ENCODE data around the gene NUDT1. TPM values are rescaled to one million over a fixed set of nuclear protein-coding genes. Genes with fewer than 3 reads are reported as not detected.

NUDT1 gene
- total RNA-seq, 4 donors from 2014 or later = 4.3 to 15.9 (median 10.6) TPM

- TF ChIP-seq POLR2AphosphoS5 (IDR thresholded peaks at IDR 0.05) (no peak), POLR2A (IDR thresholded peaks at IDR 0.05) (no peak), EP300 (IDR thresholded peaks at IDR 0.05) (no peak)
- TF ChIP-seq, protein P1, sequence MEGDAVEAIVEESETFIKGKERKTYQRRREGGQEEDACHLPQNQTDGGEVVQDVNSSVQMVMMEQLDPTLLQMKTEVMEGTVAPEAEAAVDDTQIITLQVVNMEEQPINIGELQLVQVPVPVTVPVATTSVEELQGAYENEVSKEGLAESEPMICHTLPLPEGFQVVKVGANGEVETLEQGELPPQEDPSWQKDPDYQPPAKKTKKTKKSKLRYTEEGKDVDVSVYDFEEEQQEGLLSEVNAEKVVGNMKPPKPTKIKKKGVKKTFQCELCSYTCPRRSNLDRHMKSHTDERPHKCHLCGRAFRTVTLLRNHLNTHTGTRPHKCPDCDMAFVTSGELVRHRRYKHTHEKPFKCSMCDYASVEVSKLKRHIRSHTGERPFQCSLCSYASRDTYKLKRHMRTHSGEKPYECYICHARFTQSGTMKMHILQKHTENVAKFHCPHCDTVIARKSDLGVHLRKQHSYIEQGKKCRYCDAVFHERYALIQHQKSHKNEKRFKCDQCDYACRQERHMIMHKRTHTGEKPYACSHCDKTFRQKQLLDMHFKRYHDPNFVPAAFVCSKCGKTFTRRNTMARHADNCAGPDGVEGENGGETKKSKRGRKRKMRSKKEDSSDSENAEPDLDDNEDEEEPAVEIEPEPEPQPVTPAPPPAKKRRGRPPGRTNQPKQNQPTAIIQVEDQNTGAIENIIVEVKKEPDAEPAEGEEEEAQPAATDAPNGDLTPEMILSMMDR (IDR thresholded peaks at IDR 0.05) = no peak
- WGBS, 2 donors (ENCODE audit: low coverage in 1 of 2) = 47 to 100% methylated on average over 1 to 3 of the region's 24 CpGs
- H3K36me3 ChIP-seq = peaks cover 0 to 44% of the 10 kb centered on the region in 2 donors
- no peak for ATAC-seq
- H3K4me1 ChIP-seq = peaks cover 0 to 12% (median 0%) of the 10 kb centered on the region in 3 donors
- H3K27ac ChIP-seq = no peak overlapping the region
- H3K27me3 ChIP-seq = no peaks in the 10 kb centered on the region
- no peak overlapping the region for H3K4me3 ChIP-seq
- no peaks in the 10 kb centered on the region for H3K9me3 ChIP-seq
Observed at GRCh38 chr7:2251841-2252771, 10.1 kb downstream of the NUDT1 start.

DNA sequence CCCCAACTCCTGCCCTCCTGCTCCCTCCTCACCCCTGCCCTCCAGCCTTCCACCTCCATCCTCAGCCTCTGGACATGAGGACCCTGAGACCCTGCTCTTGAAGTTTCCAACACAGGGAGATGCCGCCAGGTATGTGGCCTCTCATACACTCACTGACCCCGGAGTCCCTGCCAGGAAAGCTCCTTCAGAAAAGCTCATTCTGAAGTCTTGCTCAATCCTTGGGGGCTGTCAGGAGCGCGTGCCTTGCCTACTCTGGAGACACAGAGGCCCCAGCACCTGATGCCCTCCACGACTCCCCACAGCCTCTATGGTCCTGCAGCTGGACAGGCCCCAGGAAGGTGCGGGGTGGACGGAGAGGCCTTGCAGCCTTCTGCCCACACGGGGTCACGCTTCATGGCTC lies 11.0 kb downstream of the NUDT1 start:
- Histone ChIP-seq H3K4me1 (peaks cover 0 to 12% (median 0%) of the 10 kb centered on the region in 3 donors), H3K4me3 (no peak overlapping the region), H3K36me3 (peaks cover 0 to 51% of the 10 kb centered on the region in 2 donors), H3K27ac (no peak overlapping the region), H3K27me3 (no peaks in the 10 kb centered on the region), H3K9me3 (no peaks in the 10 kb centered on the region)
- ATAC-seq = no peak
- TF ChIP-seq POLR2A (IDR thresholded peaks at IDR 0.05) (no peak), POLR2AphosphoS5 (IDR thresholded peaks at IDR 0.05) (no peak), EP300 (IDR thresholded peaks at IDR 0.05) (no peak)
- TF ChIP-seq, protein P1 (IDR thresholded peaks at IDR 0.05) = no peak
- WGBS, 2 donors (ENCODE audit: low coverage in 1 of 2) = 100% methylated on average over 2 of the region's 9 CpGs

- H3K27ac ChIP-seq = no peak overlapping the region
- no peaks in the 10 kb centered on the region for H3K27me3 ChIP-seq
- 87 to 95% methylated on average over 3 to 4 of the region's 32 CpGs for WGBS, 2 donors (ENCODE audit: low coverage in 1 of 2)
- H3K36me3 ChIP-seq = peaks cover 0 to 51% of the 10 kb centered on the region in 2 donors
- TF ChIP-seq EP300 (IDR thresholded peaks at IDR 0.05) = no peak
- no peak for TF ChIP-seq POLR2A (IDR thresholded peaks at IDR 0.05)
- TF ChIP-seq POLR2AphosphoS5 (IDR thresholded peaks at IDR 0.05) = no peak
- TF ChIP-seq, protein P1 (IDR thresholded peaks at IDR 0.05) = no peak
- ATAC-seq = no peak
- H3K4me1 ChIP-seq = peaks cover 0 to 9% (median 0%) of the 10 kb centered on the region in 3 donors
- no peaks in the 10 kb centered on the region for H3K9me3 ChIP-seq
- no peak overlapping the region for H3K4me3 ChIP-seq
Observed at GRCh38 chr7:2253525-2254244, 11.7 kb downstream of the NUDT1 start.

DNA sequence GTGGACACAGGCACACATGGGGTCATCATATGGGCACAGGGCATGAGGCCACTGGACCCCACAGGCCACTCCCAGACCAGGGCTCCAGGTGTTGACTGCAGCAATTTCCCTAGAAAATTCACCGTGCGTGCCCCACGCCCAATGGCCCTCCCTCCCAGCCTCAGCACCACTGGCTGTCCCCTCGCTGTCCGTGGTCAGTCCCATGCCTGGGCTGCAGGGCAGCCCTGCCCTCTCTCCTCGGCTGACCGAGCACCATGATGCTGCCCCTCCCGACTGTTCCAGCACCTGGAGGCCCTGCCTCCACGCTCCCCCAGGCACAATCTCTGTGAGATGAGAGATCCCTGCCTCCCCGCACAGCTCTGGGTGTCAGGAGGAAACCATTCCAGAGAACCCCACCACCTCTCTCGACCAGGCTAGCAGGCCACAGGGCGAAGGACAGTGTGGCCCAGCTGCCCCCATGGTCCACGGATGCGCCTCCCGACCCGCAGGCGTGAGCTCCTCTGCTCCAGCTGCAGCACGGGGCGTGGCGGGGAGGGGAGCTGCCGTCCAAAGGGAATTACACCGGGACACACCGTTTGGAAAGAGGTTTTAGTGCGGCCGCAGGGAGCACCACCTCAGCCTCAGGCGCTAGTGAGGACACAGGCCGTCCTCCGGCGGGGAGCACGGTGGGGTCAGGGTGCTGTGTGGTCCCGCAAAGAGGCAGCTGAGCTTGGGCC lies 12.6 kb downstream of the NUDT1 start:
- peaks cover 0 to 2% (median 0%) of the 10 kb centered on the region in 3 donors for H3K4me1 ChIP-seq
- no peak overlapping the region for H3K4me3 ChIP-seq
- peaks cover 0 to 51% of the 10 kb centered on the region in 2 donors for H3K36me3 ChIP-seq

More for the DNA sequence above, 12.6 kb downstream of the NUDT1 start:
- Histone ChIP-seq H3K27me3 (no peaks in the 10 kb centered on the region), H3K27ac (no peak overlapping the region), H3K9me3 (no peaks in the 10 kb centered on the region)
- ATAC-seq = no peak
- TF ChIP-seq, protein P1 (IDR thresholded peaks at IDR 0.05) = no peak
- TF ChIP-seq EP300 (IDR thresholded peaks at IDR 0.05) = no peak
- TF ChIP-seq POLR2AphosphoS5 (IDR thresholded peaks at IDR 0.05) = no peak
- TF ChIP-seq POLR2A (IDR thresholded peaks at IDR 0.05) = no peak
- WGBS, 2 donors (ENCODE audit: low coverage in 1 of 2) = 80% methylated on average over 1 of the region's 31 CpGs; no CpG with 5 or more reads in 1 of the 2 donors

All from gastroesophageal sphincter (tissue), 4 donors.